GM12878 (cell line): ENCODE data around the gene CDHR4. TPM values are rescaled to one million over a fixed set of nuclear protein-coding genes. Genes with fewer than 3 reads are reported as not detected.

Experiments used
- ATAC-seq: fragments of 200-7000 bp; cut with Tn5 transposase; 3 replicates; pipeline ENCODE4 v1.9.1; 2020; ENCODE audit warnings: mild to moderate bottlenecking, moderate library complexity
- BruUV-seq: library from RNA; stranded (reverse); fragments of 400-500 nt; replicated peaks from 2 replicates; lab custom pipeline; 2021; lab: Mats Ljungman, UMichigan
- CTCF ChIA-PET: fragments of 300-600 bp; sonication (Branson Sonifier 250); formaldehyde crosslinking; extraction: SDS; loops from one replicate; lab custom pipeline; 2021; ENCODE audit warnings: inconsistent platforms; lab: Yijun Ruan, JAX
- POLR2A ChIA-PET: fragments of 350-600 bp; formaldehyde crosslinking; extraction: SDS; loops from one replicate; lab custom pipeline; 2021; ENCODE audit warnings: inconsistent platforms; lab: Charles Lee
- RAD21 ChIA-PET: fragments of 300-600 bp; sonication (Branson Sonifier 250); formaldehyde crosslinking; loops from one replicate; lab custom pipeline; 2023; ENCODE audit warnings: antibody characterized with exemption; ENCODE audit not compliant: unreplicated experiment; lab: Charles Lee
- SMC1A ChIA-PET: fragments of 300-600 bp; sonication (Branson Sonifier 250); formaldehyde crosslinking; loops from one replicate; lab custom pipeline; 2023; ENCODE audit not compliant: unreplicated experiment, uncharacterized antibody; lab: Charles Lee
- DNase-seq: peaks from one replicate; pipeline ENCODE4 v3.0.0-alpha.2; 2011; ENCODE audit warnings: low read depth, low spot score
- FAIRE-seq: peaks from 3 replicates; lab custom pipeline; 2011; peaks lifted over from hg19 to GRCh38; lab: Jason Lieb, UNC
- H2AFZ ChIP-seq: 2 replicates; pipeline ENCODE4 v1.6.0; 2011; ENCODE audit warnings: low read depth, low read length, control low read depth; ENCODE audit not compliant: control insufficient read depth
- H3K27ac ChIP-seq: 2 replicates; pipeline ENCODE4 v1.5.1; 2011; ENCODE audit warnings: control low read depth; ENCODE audit not compliant: control insufficient read depth, insufficient read depth
- H3K27me3 ChIP-seq, 2 experiments: replicated peaks in 1 of 2; 2 replicates each; pipeline versions ENCODE4 v1.6.0 to v1.6.1; 2011; ENCODE audit warnings: low read length in 1 of 2; ENCODE audit not compliant: control insufficient read depth in 2 of 2, insufficient read depth in 2 of 2
- H3K36me3 ChIP-seq, 2 experiments: 2 replicates each; pipeline ENCODE4 v1.5.1; 2011; ENCODE audit warnings: low read length in 1 of 2; ENCODE audit not compliant: control insufficient read depth in 2 of 2, insufficient read depth in 2 of 2
- H3K4me1 ChIP-seq: 2 replicates; pipeline ENCODE4 v1.6.1; 2011; ENCODE audit warnings: mild to moderate bottlenecking, low read length, moderate library complexity, mixed read lengths; ENCODE audit not compliant: control insufficient read depth, insufficient read depth
- H3K4me2 ChIP-seq: 2 replicates; pipeline ENCODE4 v1.6.0; 2011; ENCODE audit warnings: control low read depth; ENCODE audit not compliant: control insufficient read depth, insufficient read depth
- H3K4me3 ChIP-seq: fragments of 200-600 bp; sonication (generic); 2 replicates; pipeline ENCODE4 v1.5.1; 2016
- H3K79me2 ChIP-seq: 2 replicates; pipeline ENCODE4 v1.6.0; 2011; ENCODE audit warnings: low read length; ENCODE audit not compliant: control insufficient read depth, insufficient read depth
- H3K9ac ChIP-seq: 2 replicates; pipeline ENCODE4 v1.8.0; 2011; ENCODE audit warnings: low read length, control low read depth, mixed read lengths; ENCODE audit not compliant: control insufficient read depth, insufficient read depth
- H3K9me3 ChIP-seq: replicated peaks from 3 replicates; pipeline ENCODE4 v1.5.1; 2011; ENCODE audit warnings: mild to moderate bottlenecking, low read length; ENCODE audit not compliant: control insufficient read depth, insufficient read depth
- H4K20me1 ChIP-seq: 2 replicates; pipeline ENCODE4 v1.6.0; 2011; ENCODE audit not compliant: control insufficient read depth, insufficient read depth
- CEBPZ ChIP-seq: fragments of 150-350 bp; IDR thresholded peaks from 2 replicates; pipeline ENCODE4 v1.6.1; 2016; ENCODE audit warnings: low read depth, low read length
- CHD4 ChIP-seq: fragments of 200-600 bp; sonication (generic); IDR thresholded peaks from 2 replicates; pipeline ENCODE4 v1.6.1; 2016; ENCODE audit warnings: mild to moderate bottlenecking
- MEF2B ChIP-seq: fragments of 450-650 bp; IDR thresholded peaks from 2 replicates; pipeline ENCODE4 v1.6.1; 2018; ENCODE audit warnings: mild to moderate bottlenecking, moderate library complexity; ENCODE audit not compliant: partially characterized antibody, poor library complexity, severe bottlenecking
- MTA2 ChIP-seq: fragments of 450-650 bp; IDR thresholded peaks from 2 replicates; pipeline ENCODE4 v1.6.1; 2016; ENCODE audit warnings: low read depth, mild to moderate bottlenecking, moderate library complexity
- NR2C2 ChIP-seq: IDR thresholded peaks from 2 replicates; pipeline ENCODE4 v1.6.1; 2011; ENCODE audit warnings: borderline replicate concordance, low read depth; ENCODE audit not compliant: control insufficient read depth, insufficient read length
- WGBS: methylation state at CpG from one replicate; pipeline ENCODE4 v1.1.6; 2016; ENCODE audit warnings: low lambda C conversion rate; ENCODE audit not compliant: insufficient replicate concordance, insufficient coverage; ENCODE audit errors: missing lambda C conversion rate; 5-methylcytosine and 5-hydroxymethylcytosine counted together
- in situ Hi-C: fragments of 300-500 bp; cut with MboI; formaldehyde crosslinking; loops from 9 replicates; pipeline ENCODE4 v1.14.3; 2018; ENCODE audit warnings: mixed read lengths
- intact Hi-C: fragments of 100-400 bp; cut with micrococcal nuclease; formaldehyde crosslinking; loops from one replicate; pipeline ENCODE4 v1.14.2; 2022; ENCODE audit not compliant: unreplicated experiment
- microRNA-seq: library from miRNA; unstranded; fragments of <30 nt; microRNA quantifications from one replicate; pipeline ENCODE4, GENCODE V29; 2018
- polyA plus RNA-seq, 11 experiments: library from polyadenylated mRNA; depleted of rRNA in 4 of 11; unstranded in 6 of 11; stranded (reverse) in 5 of 11; fragments of >200 nt; fragmentation: Nextera tagmentation in 4 of 11; fragmentation: Illumina TruSeq in 1 of 11; extraction: Ambion mirVana in 4 of 11; extraction: Trizol in 1 of 11; gene quantifications; 1 replicate in 1 of 11; 2 replicates in 10 of 11; pipeline versions ENCODE4 v1.2.1 to v1.2.3, GENCODE V29; 2011 to 2016; ENCODE audit warnings: inconsistent platforms in 2 of 11, missing spikeins in 2 of 11, low read depth in 1 of 11
- small RNA-seq: library from RNA; depleted of rRNA; stranded (forward); fragments of <200 nt; gene quantifications from one replicate; pipeline ENCODE3, GENCODE V24; 2014
- total RNA-seq, 4 experiments: library from RNA; depleted of rRNA in 3 of 4; stranded (reverse); fragments of >200 nt in 3 of 4; fragmentation: Illumina TruSeq in 1 of 4; extraction: Trizol in 1 of 4; gene quantifications; 2 replicates each; pipeline versions ENCODE4 v1.2.1 to v1.2.3, GENCODE V29; 2013 to 2021

CDHR4 gene
- total and polyA plus RNA-seq, 10 of the 15 experiments (the other 5 are each of a cell fraction or from before 2014, with no cell fraction given), result not detected

DNA sequence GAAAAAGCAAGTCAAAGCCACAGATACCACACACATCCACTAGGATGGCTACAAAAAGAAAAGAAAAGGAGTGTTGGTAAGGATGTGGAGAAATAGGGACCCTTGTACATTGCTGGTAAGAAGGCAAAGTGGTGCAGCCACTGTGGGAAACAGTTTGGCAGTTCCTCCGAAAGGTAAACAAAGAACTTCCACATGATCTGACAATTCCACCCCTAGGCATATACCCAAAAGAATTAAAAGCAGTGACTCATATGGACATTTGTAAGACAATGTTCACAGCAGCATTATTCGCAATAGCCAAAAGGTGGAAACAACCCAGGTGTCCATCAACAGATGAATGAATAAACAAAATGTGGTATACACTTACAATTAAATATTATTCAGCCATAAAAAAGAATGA is 53.7 kb downstream of the CDHR4 start:
- intact Hi-C loops, result no loop called here
- SMC1A ChIA-PET, result interaction anchor here (0.9 kb wide), 1 partner anchor 15 kb away, joined by 3 read pairs; no protein-coding TSS in a partner anchor
- ATAC-seq (no peak), FAIRE-seq (no peak), DNase-seq (no peak)
- RAD21 ChIA-PET, result no interaction called here
- no peaks in the 10 kb centered on the region for H4K20me1 ChIP-seq
- no TSS peak for BruUV-seq
- no peak for TF ChIP-seq MEF2B
- no peak for TF ChIP-seq NR2C2
- TF ChIP-seq CHD4, result no peak
- TF ChIP-seq MTA2, result no peak
- TF ChIP-seq CEBPZ, result no peak
- no peak overlapping the region for H3K27ac ChIP-seq
- no peaks in the 10 kb centered on the region for H3K9me3 ChIP-seq
- H3K9ac ChIP-seq, result no peak overlapping the region
- no peaks in the 10 kb centered on the region for H3K79me2 ChIP-seq
- no peak overlapping the region for H2AFZ ChIP-seq
- 95% methylated on average over 2 of the region's 2 CpGs for WGBS
- POLR2A ChIA-PET, result interaction anchor here (0.6 to 0.7 kb wide), 2 partner anchors 19 to 904 kb away, joined by 3 to 5 read pairs; no protein-coding TSS in a partner anchor
- H3K4me1 ChIP-seq, result no peaks in the 10 kb centered on the region
- CTCF ChIA-PET, result no interaction called here
- peaks cover 0 to 6% of the 10 kb centered on the region in 2 experiments for H3K36me3 ChIP-seq
- in situ Hi-C loops, result no loop called here
- H3K4me3 ChIP-seq, result no peak overlapping the region
- no peaks in the 10 kb centered on the region for H3K27me3 ChIP-seq
- no peak overlapping the region for H3K4me2 ChIP-seq

Small RNAs within 50 kb of the gene (microRNA-seq; reads per million reads assigned to microRNA genes)
- gene MIR5193, result not detected

Small RNAs within 50 kb of the gene (small RNA-seq; reads per million reads assigned to genes)
- gene COX6CP14, result not detected

Other genes starting within 250 kb of the CDHR4 start
Only the 7 nearest of the 14 such genes appear.
- 1.2 and 1.3 TPM in 2 replicates for gene AMIGO3, start 80.2 kb downstream of the CDHR4 start, total RNA-seq (2014; rRNA removed)
- not detected in 2 replicates for gene AMIGO3, start 80.2 kb downstream of the CDHR4 start, total RNA-seq (2014; rRNA removed; fragmentation: Illumina TruSeq; extraction: Trizol)
- gene AMIGO3, start 80.2 kb downstream of the CDHR4 start, total RNA-seq (2021), result 0.18 TPM in 1 of 2 replicates, not detected in the other
- 0.19 TPM in 1 of 2 replicates, not detected in the other for gene AMIGO3, start 80.2 kb downstream of the CDHR4 start, polyA plus RNA-seq (2011; rRNA removed)
- gene AMIGO3, start 80.2 kb downstream of the CDHR4 start, polyA plus RNA-seq (2014; fragmentation: Illumina TruSeq; extraction: Trizol), result 0.07 TPM in 1 of 2 replicates, not detected in the other
- gene AMIGO3, start 80.2 kb downstream of the CDHR4 start, polyA plus RNA-seq (2014; fragmentation: Nextera tagmentation; extraction: Ambion mirVana), result not detected
- gene AMIGO3, start 80.2 kb downstream of the CDHR4 start, polyA plus RNA-seq (2014; rRNA removed), result 0.58 and 1.2 TPM in 2 replicates
- gene AMIGO3, start 80.2 kb downstream of the CDHR4 start, polyA plus RNA-seq (2016; fragmentation: Nextera tagmentation; extraction: Ambion mirVana), result 1 to 10 TPM in 1 of 2 experiments, under 1 TPM in 1; 0.44 to 1.1 TPM
- 39.1 and 44.3 TPM in 2 replicates for gene GMPPB, start 75.9 kb downstream of the CDHR4 start, total RNA-seq (2014; rRNA removed)
- 11.3 and 11.7 TPM in 2 replicates for gene GMPPB, start 75.9 kb downstream of the CDHR4 start, total RNA-seq (2014; rRNA removed; fragmentation: Illumina TruSeq; extraction: Trizol)
- 45.6 and 46.1 TPM in 2 replicates for gene GMPPB, start 75.9 kb downstream of the CDHR4 start, total RNA-seq (2021)
- gene GMPPB, start 75.9 kb downstream of the CDHR4 start, polyA plus RNA-seq (2011; rRNA removed), result 5.7 and 13.4 TPM in 2 replicates
- gene GMPPB, start 75.9 kb downstream of the CDHR4 start, polyA plus RNA-seq (2014; fragmentation: Illumina TruSeq; extraction: Trizol), result 4.7 and 13.3 TPM in 2 replicates
- gene GMPPB, start 75.9 kb downstream of the CDHR4 start, polyA plus RNA-seq (2014; fragmentation: Nextera tagmentation; extraction: Ambion mirVana), result 1 to 10 TPM; 2.3 to 8.7 TPM
- gene GMPPB, start 75.9 kb downstream of the CDHR4 start, polyA plus RNA-seq (2014; rRNA removed), result 33.2 and 40.3 TPM in 2 replicates
- 10 to 100 TPM; 73.2 to 99.5 TPM for gene GMPPB, start 75.9 kb downstream of the CDHR4 start, polyA plus RNA-seq (2016; fragmentation: Nextera tagmentation; extraction: Ambion mirVana)
- gene IP6K1, start 13.3 kb downstream of the CDHR4 start, total RNA-seq (2014; rRNA removed), result 13.4 and 16.0 TPM in 2 replicates
- 9.9 and 10.6 TPM in 2 replicates for gene IP6K1, start 13.3 kb downstream of the CDHR4 start, total RNA-seq (2014; rRNA removed; fragmentation: Illumina TruSeq; extraction: Trizol)
- 28.6 and 29.8 TPM in 2 replicates for gene IP6K1, start 13.3 kb downstream of the CDHR4 start, total RNA-seq (2021)
- 13.6 and 30.6 TPM in 2 replicates for gene IP6K1, start 13.3 kb downstream of the CDHR4 start, polyA plus RNA-seq (2011; rRNA removed)
- gene IP6K1, start 13.3 kb downstream of the CDHR4 start, polyA plus RNA-seq (2014; fragmentation: Illumina TruSeq; extraction: Trizol), result 10.0 and 15.1 TPM in 2 replicates
- gene IP6K1, start 13.3 kb downstream of the CDHR4 start, polyA plus RNA-seq (2014; fragmentation: Nextera tagmentation; extraction: Ambion mirVana), result 1 to 10 TPM; 1.3 to 2.0 TPM
- 22.9 and 25.0 TPM in 2 replicates for gene IP6K1, start 13.3 kb downstream of the CDHR4 start, polyA plus RNA-seq (2014; rRNA removed)
- 10 to 100 TPM; 20.4 to 21.7 TPM for gene IP6K1, start 13.3 kb downstream of the CDHR4 start, polyA plus RNA-seq (2016; fragmentation: Nextera tagmentation; extraction: Ambion mirVana)
- 9.3 and 11.9 TPM in 2 replicates for gene INKA1, start 3.4 kb upstream of the CDHR4 start, total RNA-seq (2014; rRNA removed)
- gene INKA1, start 3.4 kb upstream of the CDHR4 start, total RNA-seq (2014; rRNA removed; fragmentation: Illumina TruSeq; extraction: Trizol), result 3.8 and 4.2 TPM in 2 replicates
- 6.0 and 9.2 TPM in 2 replicates for gene INKA1, start 3.4 kb upstream of the CDHR4 start, total RNA-seq (2021)
- 0.94 and 1.6 TPM in 2 replicates for gene INKA1, start 3.4 kb upstream of the CDHR4 start, polyA plus RNA-seq (2011; rRNA removed)
- 2.1 TPM in 1 of 2 replicates, not detected in the other for gene INKA1, start 3.4 kb upstream of the CDHR4 start, polyA plus RNA-seq (2014; fragmentation: Illumina TruSeq; extraction: Trizol)
- gene INKA1, start 3.4 kb upstream of the CDHR4 start, polyA plus RNA-seq (2014; fragmentation: Nextera tagmentation; extraction: Ambion mirVana), result 1 to 10 TPM in 1 of 2 experiments, under 1 TPM in 1; 0.32 to 1.4 TPM
- gene INKA1, start 3.4 kb upstream of the CDHR4 start, polyA plus RNA-seq (2014; rRNA removed), result 10.2 and 10.5 TPM in 2 replicates
- 1 to 10 TPM; 9.0 to 9.9 TPM for gene INKA1, start 3.4 kb upstream of the CDHR4 start, polyA plus RNA-seq (2016; fragmentation: Nextera tagmentation; extraction: Ambion mirVana)
- gene UBA7, start 14.1 kb upstream of the CDHR4 start, total RNA-seq (2014; rRNA removed), result 71.2 and 79.6 TPM in 2 replicates
- 35.1 and 38.9 TPM in 2 replicates for gene UBA7, start 14.1 kb upstream of the CDHR4 start, total RNA-seq (2014; rRNA removed; fragmentation: Illumina TruSeq; extraction: Trizol)
- 108 and 116 TPM in 2 replicates for gene UBA7, start 14.1 kb upstream of the CDHR4 start, total RNA-seq (2021)
- gene UBA7, start 14.1 kb upstream of the CDHR4 start, polyA plus RNA-seq (2011; rRNA removed), result 34.1 and 65.8 TPM in 2 replicates
- 25.9 and 57.4 TPM in 2 replicates for gene UBA7, start 14.1 kb upstream of the CDHR4 start, polyA plus RNA-seq (2014; fragmentation: Illumina TruSeq; extraction: Trizol)
- gene UBA7, start 14.1 kb upstream of the CDHR4 start, polyA plus RNA-seq (2014; fragmentation: Nextera tagmentation; extraction: Ambion mirVana), result 10 to 100 TPM; 11.8 to 22.2 TPM
- 105 and 112 TPM in 2 replicates for gene UBA7, start 14.1 kb upstream of the CDHR4 start, polyA plus RNA-seq (2014; rRNA removed)
- 10 to 100 TPM; 34.6 to 36.0 TPM for gene UBA7, start 14.1 kb upstream of the CDHR4 start, polyA plus RNA-seq (2016; fragmentation: Nextera tagmentation; extraction: Ambion mirVana)
- 20.9 and 21.1 TPM in 2 replicates for gene TRAIP, start 56.7 kb upstream of the CDHR4 start, total RNA-seq (2014; rRNA removed)
- gene TRAIP, start 56.7 kb upstream of the CDHR4 start, total RNA-seq (2014; rRNA removed; fragmentation: Illumina TruSeq; extraction: Trizol), result 14.7 and 15.9 TPM in 2 replicates
- 19.5 and 23.7 TPM in 2 replicates for gene TRAIP, start 56.7 kb upstream of the CDHR4 start, total RNA-seq (2021)
- gene TRAIP, start 56.7 kb upstream of the CDHR4 start, polyA plus RNA-seq (2011; rRNA removed), result 12.5 and 18.6 TPM in 2 replicates
- gene TRAIP, start 56.7 kb upstream of the CDHR4 start, polyA plus RNA-seq (2014; fragmentation: Illumina TruSeq; extraction: Trizol), result 17.9 and 22.1 TPM in 2 replicates
- 10 to 100 TPM; 33.6 to 37.0 TPM for gene TRAIP, start 56.7 kb upstream of the CDHR4 start, polyA plus RNA-seq (2014; fragmentation: Nextera tagmentation; extraction: Ambion mirVana)
- 22.4 and 25.1 TPM in 2 replicates for gene TRAIP, start 56.7 kb upstream of the CDHR4 start, polyA plus RNA-seq (2014; rRNA removed)
- 10 to 100 TPM; 26.8 to 31.2 TPM for gene TRAIP, start 56.7 kb upstream of the CDHR4 start, polyA plus RNA-seq (2016; fragmentation: Nextera tagmentation; extraction: Ambion mirVana)
- gene CAMKV, start 70.0 kb upstream of the CDHR4 start, total RNA-seq (2014; rRNA removed), result not detected in 2 replicates
- gene CAMKV, start 70.0 kb upstream of the CDHR4 start, total RNA-seq (2014; rRNA removed; fragmentation: Illumina TruSeq; extraction: Trizol), result not detected in 2 replicates
- 0.16 TPM in 1 of 2 replicates, not detected in the other for gene CAMKV, start 70.0 kb upstream of the CDHR4 start, total RNA-seq (2021)
- 0.13 TPM in 1 of 2 replicates, not detected in the other for gene CAMKV, start 70.0 kb upstream of the CDHR4 start, polyA plus RNA-seq (2011; rRNA removed)
- gene CAMKV, start 70.0 kb upstream of the CDHR4 start, polyA plus RNA-seq (2014; fragmentation: Illumina TruSeq; extraction: Trizol), result not detected in 2 replicates
- not detected for gene CAMKV, start 70.0 kb upstream of the CDHR4 start, polyA plus RNA-seq (2014; fragmentation: Nextera tagmentation; extraction: Ambion mirVana)
- 0.05 TPM in 1 of 2 replicates, not detected in the other for gene CAMKV, start 70.0 kb upstream of the CDHR4 start, polyA plus RNA-seq (2014; rRNA removed)
- under 1 TPM; 0.06 to 0.20 TPM for gene CAMKV, start 70.0 kb upstream of the CDHR4 start, polyA plus RNA-seq (2016; fragmentation: Nextera tagmentation; extraction: Ambion mirVana)